Measurements from ENCODE around the gene CUEDC2.

The CUEDC2 gene

DNA sequence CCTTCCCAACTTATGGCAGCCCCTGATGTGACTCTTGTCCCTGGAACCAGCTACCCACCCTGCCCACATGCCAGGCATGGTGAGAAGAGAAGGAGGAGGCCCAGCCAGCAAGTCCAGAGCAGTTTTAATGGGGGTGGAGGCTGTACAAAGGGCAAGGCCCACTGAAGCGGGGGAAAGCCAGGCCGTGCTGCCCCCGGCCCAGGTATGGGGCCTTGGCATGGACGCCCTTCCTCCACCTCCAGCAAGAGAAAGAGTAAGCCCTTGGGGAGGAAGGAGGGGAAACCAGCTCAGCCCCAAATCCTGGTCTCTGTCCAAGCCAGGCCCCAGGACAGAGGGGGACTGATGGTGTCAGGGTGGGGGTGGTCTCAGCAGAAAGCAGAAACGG is 29.9 kb downstream of the CUEDC2 start:
- no peak overlapping the region for H3K27ac ChIP-seq
- no peak for TF ChIP-seq CTCF (conservative IDR thresholded peaks at IDR 0.05)

DNA sequence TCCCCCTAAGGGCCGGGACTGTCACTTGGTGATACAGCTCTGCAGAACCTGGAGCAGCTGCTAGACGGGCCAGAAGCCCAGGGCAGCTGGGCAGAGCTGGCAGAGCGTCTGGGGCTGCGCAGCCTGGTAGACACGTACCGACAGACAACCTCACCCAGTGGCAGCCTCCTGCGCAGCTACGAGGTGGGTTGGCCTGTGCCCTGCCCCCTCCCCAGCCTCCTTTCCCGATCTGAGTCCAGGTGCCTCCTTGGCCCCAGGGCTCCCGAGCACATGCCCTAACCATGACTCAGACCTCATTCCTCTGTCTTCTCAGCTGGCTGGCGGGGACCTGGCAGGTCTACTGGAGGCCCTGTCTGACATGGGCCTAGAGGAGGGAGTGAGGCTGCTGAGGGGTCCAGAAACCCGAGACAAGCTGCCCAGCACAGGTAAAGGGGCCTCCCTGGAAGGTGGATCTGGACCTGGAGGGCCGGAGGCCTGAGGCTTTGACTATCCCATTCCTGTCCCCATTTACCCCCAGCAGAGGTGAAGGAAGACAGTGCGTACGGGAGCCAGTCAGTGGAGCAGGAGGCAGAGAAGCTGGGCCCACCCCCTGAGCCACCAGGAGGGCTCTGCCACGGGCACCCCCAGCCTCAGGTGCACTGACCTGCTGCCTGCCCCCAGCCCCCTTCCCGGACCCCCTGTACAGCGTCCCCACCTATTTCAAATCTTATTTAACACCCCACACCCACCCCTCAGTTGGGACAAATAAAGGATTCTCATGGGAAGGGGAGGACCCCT is 30.5 kb downstream of the CUEDC2 start:
- TF ChIP-seq CTCF (conservative IDR thresholded peaks at IDR 0.05): no peak
- H3K27ac ChIP-seq: no peak overlapping the region

DNA sequence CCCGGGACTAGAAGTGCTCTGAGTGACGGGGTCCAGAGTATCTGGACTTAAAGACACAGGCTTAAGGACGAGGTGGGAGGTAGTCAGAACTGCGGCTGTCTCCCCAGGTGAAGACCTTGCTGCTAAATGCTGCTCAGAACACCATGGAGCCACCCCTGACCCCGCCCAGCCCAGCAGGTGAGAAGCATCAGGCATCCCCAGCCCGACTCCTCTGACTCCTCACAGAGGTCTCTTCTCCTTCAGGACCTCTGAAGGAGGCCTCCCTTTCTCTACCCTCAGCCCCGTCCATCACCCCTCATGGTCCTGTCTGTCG is 31.1 kb downstream of the CUEDC2 start:
- no peak overlapping the region for H3K27ac ChIP-seq
- no peak for TF ChIP-seq CTCF (conservative IDR thresholded peaks at IDR 0.05)

GRCh38 chr10:102400598-102401341 is 31.6 kb downstream of the CUEDC2 start:
- H3K27ac ChIP-seq: no peak overlapping the region
- TF ChIP-seq CTCF (conservative IDR thresholded peaks at IDR 0.05): no peak

DNA sequence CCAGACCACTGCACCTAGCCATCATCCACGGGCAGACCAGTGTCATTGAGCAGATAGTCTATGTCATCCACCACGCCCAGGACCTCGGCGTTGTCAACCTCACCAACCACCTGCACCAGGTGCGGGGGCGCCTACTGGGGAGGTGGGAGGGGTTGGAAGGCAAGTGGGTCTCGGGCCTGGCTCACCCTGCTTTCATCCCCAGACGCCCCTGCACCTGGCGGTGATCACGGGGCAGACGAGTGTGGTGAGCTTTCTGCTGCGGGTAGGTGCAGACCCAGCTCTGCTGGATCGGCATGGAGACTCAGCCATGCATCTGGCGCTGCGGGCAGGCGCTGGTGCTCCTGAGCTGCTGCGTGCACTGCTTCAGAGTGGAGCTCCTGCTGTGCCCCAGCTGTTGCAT is 32.3 kb downstream of the CUEDC2 start:
- no peak for TF ChIP-seq CTCF (conservative IDR thresholded peaks at IDR 0.05)
- H3K27ac ChIP-seq: peak overlapping the region; percentile 81

DNA sequence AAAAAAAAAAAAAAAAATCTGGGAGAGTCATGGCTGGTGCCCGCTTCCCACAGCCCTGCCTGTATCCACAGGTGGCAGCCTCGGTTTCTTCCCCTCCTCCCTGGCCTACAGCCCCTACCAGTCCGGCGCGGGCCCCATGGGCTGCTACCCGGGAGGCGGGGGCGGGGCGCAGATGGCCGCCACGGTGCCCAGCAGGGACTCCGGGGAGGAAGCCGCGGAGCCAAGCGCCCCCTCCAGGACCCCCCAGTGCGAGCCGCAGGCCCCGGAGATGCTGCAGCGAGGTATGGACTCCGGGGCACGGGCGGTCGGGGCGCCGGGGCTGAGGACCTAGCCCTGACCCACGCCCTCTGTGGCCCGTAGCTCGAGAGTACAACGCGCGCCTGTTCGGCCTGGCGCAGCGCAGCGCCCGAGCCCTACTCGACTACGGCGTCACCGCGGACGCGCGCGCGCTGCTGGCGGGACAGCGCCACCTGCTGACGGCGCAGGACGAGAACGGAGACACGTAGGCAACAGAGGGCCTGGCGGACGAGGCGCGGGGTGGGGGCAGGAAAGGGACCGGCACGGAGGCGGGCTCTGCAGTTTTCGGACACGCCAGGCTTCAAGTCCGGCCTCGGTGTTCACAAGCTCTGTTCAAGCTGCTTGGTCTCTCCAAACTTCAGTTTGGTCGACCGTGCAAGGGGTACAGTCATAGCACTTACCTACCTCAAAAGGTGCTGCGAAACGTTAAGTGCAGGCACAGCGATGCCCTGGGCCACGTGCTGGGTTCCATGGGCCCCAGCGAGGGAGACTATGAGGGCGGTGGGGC is 33.0 kb downstream of the CUEDC2 start:
- TF ChIP-seq CTCF (conservative IDR thresholded peaks at IDR 0.05): peak; percentile 97
- peak overlapping the region; percentile 81 for H3K27ac ChIP-seq

All from VCaP (cell line).